Stimulated activated CD4-positive, alpha-beta T cell treated with anti-CD3 and anti-CD28 coated beads, Interleukin-15, amount 100 ng/mL, for 1 hour (primary cell): ENCODE data around the gene CRK.
"Not testable (repeated sequence)": the region's sequence is repeated elsewhere in the genome, so short reads cannot be mapped to it uniquely, and the experiment has no call there.

Experiments used
- DNase-seq, 2 donors: peaks; one replicate each; pipeline ENCODE4 v3.0.0-alpha.2; 2020; ENCODE audit warnings: low read depth in 1 of 2, low spot score in 1 of 2

The CRK gene

DNA sequence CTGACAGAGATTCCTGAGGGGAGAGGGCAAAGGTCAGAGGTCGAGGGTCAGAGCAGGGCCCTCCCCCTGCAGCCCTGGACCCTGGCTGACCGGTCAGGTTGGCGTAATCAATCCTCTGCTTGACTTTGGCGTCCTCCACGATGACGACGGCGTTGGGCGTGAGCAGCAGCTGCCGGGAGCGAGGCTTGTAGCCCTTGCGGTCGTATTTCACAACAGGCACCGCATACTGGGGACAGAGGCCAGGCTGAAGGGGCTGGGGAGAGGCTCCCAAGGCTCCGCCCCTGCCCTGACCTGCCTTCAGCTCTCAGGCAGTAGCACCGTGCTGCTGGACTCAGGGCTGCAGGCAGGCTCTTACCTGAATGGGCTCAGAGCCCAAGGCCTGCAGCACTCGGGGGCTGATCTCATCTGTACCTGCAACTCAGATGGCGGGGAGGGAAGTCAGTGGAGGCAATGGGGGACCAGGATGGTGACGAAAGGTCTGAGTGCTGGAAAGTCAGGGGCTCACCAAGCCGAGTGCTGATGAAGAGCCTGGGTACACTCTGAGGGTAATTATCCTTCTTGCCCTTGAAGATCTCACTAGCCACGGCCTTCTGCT, 12.0 kb upstream of the CRK start:
- no peak for DNase-seq

- no peak for DNase-seq
Observed at GRCh38 chr17:1467258-1467657, 11.2 kb upstream of the CRK start.

DNA sequence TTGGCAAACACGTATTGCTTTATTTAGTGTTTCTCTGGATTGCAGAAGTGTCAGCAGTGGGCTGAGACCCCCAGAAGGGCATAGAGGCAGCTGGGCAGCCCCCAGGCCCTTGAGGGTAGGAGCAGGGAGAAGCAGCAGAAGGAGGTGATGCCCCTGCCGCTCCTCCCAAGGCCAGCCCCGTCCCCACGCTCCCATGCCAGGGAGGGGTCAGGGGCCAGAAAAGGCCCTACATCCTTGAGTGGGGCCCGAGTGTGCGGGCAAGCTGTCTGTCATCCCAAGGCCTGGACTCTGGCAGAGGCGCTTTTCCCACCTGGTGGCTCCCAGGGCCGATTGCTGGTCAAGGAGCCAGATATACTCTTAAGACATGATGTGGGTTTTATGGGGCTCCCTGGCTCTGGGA, 8.2 kb upstream of the CRK start:
- DNase-seq, result no peak

GRCh38 chr17:1462164-1463112, 6.4 kb upstream of the CRK start:
- DNase-seq, result no peak

GRCh38 chr17:1461198-1461944, 5.3 kb upstream of the CRK start:
- no peak for DNase-seq

DNA sequence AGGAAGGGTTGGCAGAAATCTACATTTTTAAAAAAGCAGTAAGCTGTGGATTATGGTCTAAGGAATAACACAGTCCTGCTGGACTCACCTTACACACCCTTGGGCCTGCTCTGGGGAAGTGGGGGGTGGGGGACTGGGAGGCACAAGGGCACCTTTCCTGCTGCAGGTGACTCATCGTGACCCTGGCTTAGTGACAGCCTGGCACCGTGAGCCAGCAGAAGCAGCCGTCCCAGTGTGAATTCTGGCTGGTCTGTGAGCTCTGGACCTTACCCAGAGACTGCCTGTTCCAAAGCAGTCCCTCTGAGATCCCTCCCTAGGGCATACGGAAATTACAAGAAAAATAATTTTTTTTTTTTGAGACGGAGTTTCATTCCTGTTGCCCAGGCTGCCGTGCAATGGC, 4.2 kb upstream of the CRK start:
- no peak for DNase-seq

DNA sequence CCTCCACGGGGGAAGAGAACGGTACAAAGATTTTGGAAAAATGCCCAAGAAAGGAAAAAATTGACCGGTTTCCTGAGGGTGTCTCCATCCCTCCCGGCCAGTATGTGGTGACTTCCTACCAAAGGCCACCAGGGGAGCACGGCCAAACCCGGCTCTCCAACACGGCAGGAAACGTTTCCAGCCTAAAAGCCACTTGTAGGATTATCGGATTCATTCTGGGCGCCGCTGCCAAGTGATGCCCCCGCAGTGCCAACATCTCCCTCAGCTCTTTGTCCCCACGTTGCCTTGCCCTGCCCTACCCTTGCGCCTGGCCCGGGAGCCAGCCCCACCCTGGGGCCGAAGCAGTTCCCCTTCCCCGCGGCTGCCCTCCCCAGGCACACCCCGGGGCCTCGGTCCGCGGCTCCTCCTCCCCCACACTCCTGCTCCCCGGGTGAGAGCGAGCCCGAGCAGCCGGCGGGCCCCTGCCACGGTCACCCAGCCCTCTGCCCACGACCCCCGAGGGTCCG, 688 bp downstream of the CRK start:
- peak in 1 of 2 donors; percentile 14 for DNase-seq

DNA sequence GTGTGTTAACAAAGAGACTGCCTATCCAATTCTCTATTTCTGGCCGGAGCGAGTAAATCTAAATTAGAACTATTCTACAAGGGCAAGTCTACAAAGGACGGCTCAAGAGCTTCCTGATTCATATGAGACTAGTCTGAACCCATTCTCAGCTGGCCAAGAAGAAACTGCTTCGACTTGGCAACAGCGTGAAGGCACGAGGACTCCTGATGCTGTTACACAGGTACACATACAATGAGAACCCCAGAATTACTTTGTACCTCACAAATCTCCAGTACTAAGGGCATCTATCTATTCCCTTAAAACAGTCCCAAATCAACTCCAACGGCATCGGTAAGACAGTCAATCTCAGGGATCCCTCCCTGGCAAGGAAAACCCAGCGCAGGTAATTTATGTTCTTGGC, 1.5 kb downstream of the CRK start:
- DNase-seq, result no peak

DNA sequence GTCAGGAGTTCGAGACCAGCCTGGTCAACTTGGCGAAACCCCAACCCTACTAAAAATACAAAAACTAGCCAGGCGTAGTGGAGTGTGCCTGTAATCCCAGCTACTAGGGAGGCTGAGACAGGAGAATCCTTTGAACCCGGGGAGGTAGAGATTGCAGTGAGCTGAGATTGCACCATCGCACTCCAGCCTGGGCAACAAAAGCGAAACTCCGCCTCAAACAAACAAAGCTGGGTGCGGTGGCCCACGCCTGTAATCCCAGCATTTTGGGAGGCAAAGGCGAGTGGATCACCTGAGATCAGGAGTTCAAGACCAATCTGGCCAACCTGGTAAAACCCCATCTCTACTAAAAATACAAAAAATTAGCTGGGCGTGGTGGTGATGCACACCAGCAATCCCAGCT, 2.3 kb downstream of the CRK start:
- DNase-seq, result not testable (repeated sequence)

DNA sequence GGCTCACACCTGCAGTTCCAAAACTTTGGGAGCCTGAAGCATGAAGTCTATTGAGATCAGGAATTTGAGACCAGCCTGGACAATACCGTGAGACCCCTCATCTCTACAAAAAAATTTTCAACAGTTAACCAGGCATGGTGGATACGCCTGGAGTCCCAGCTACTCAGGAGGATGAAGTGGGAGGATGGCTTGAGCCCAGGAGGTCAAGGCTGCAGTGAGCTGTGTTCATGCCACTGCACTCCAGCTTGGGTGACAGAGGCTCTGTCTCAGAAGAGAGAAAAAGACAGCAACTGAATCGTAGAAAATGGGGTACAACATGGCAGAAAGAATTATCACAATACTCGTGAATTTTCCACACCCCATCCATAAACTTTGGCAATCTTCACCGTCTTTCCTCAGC, 3.2 kb downstream of the CRK start:
- no peak for DNase-seq

DNA sequence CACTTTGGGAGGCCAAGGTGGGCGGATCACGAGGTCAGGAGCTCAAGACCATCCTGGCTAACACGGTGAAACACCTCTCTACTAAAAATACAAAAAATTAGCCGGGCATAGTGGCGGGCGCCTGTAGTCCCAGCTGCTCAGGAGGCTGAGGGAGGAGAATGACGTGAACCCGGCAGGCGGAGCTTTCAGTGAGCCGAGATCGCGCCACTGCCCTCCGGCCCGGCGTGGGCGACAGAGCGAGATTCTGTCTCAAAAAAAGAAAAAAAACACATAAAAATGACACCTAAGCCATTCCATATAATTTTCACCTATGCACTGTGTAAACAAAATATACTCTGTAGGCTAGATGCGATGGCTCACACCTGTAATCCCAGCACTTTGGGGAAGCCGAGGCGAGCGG, 5.8 kb downstream of the CRK start:
- not testable (repeated sequence) for DNase-seq

- no peak for DNase-seq
Observed at GRCh38 chr17:1449412-1449967, 6.5 kb downstream of the CRK start.

DNA sequence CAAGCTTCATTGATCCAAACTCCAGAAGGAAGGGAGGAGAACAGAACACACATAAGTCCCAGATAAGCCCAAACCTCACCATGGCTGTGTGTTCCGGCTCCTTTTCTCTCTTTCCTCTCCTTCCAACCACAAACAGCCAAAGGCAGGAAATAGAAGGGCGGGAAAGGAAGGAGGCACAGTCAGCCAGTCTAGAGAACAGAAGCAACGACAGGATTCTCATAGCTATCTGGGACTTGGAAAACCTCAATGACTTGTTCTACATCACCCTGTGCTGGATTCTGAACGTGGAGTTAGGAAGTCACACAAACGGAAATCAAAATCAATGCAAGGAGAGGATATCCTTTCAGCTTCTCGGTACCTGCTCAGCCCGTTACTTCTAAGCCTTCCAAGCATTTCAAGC, 9.0 kb downstream of the CRK start:
- DNase-seq, result no peak

DNA sequence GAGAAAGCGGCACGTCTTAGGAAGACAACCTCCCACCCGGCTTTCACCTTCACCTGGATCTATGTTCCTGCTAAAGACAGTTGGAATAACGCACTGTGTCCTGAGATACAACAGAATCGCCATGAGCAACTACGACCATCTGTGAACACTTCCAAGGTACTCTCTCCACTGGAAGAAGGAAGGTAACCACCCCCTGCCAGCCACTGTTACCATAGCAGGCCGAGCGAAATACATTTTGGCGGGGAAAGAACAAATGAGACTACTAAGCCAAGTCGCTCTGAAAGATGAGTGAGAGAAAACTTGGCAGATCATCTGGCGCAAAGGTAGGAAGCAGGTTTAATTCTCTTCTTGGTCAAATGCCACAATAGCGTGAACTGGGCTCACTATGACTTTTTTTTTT, 9.8 kb downstream of the CRK start:
- no peak for DNase-seq

- DNase-seq, result not testable (repeated sequence)
Observed at GRCh38 chr17:1445695-1446094, 10.3 kb downstream of the CRK start.

DNA sequence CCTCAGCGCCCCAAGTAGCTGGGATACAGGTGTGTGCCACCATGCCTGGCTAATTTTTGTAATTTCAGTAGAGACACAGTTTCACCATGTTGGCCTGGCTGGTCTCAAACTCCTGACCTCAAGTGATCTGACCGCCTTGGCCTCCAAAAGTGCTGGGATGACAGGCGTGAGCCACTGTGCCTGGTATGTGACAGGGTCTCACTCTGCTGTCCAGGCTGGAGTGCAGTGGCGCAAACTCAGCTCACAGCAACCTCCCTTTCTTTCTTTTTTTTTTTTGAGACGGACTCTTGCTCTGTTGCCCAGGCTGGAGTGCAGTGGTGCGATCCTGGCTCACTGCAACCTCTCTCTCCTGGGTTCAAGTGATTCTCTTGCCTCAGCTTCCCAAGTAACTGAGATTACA, 13.3 kb downstream of the CRK start:
- not testable (repeated sequence) for DNase-seq

- DNase-seq, result no peak
Observed at GRCh38 chr17:1442187-1442586, 13.8 kb downstream of the CRK start.

DNA sequence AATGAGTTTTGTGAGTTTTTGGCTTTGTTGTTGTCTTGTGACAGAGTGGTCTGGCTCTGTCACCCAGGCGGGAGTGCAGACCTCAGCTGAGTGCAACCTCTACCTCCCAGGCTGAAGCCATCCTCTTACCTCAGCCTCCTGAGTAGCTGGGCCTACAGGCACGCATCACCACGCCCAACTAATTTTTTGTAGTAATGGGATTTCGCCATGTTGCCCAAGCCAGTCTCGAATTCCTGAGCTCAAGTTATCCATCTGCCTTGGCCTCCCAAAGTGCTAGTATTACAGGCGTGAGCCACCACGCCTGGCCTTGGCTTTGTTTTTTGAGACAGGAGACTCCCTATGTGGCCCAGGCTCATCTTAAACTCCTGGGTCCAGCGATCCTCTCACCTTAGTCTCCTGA, 15.1 kb downstream of the CRK start:
- no peak for DNase-seq

GRCh38 chr17:1438593-1439083, 17.4 kb downstream of the CRK start:
- no peak for DNase-seq

DNA sequence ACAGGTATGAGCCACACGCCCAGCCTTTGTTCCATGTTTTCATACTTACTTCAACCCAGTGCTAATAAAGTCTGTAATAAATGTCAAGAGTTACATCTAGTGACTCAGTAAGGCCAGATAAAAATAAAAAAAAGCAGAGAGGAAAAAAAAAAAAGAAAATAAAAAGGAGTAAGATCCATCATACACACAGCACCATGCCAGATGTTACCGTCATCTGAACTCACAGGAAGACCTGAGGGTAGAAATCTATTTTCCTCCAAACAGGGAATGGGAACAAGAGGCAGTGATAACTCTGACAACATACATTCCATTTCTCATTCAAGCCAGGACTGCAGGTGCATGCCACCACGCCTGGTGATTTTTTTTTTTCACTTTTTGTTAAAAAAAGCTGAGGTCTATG, 20.7 kb downstream of the CRK start:
- DNase-seq, result no peak

DNA sequence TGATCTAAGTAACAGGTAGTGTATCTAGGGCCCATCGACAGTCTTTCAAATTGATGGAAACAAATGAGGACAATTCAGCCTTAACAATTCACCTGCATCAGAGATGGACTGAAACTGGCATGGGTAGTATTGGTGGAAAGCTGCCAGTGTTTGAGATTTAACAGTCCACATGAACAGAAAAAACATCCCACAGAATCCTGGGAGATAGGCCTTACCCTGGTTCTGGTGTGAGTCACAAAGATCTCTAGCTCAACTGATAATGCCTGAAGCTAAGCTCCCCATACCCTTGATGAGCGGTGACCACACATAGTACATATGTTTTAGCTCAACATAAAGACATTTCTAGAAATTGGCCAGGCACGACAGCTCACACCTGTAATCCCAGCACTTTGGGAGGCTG, 21.9 kb downstream of the CRK start:
- no peak for DNase-seq
